GM23338 (cell line): ENCODE data around the gene PDE2A. TPM values are rescaled to one million over a fixed set of nuclear protein-coding genes. Genes with fewer than 3 reads are reported as not detected.

Experiments
- ATAC-seq: fragments of 200-7000 bp; cut with Tn5 transposase; 3 replicates; pipeline ENCODE4 v1.9.1; 2020
- DNase-seq: peaks from one replicate; pipeline ENCODE4 v3.0.0-alpha.2; 2015; ENCODE audit warnings: low spot score
- H2AFZ ChIP-seq: fragments of 200-600 bp; sonication (generic); 2 replicates; pipeline ENCODE4 v1.8.0; 2016; ENCODE audit warnings: antibody characterized with exemption, mild to moderate bottlenecking, moderate library complexity
- H3F3A ChIP-seq: fragments of 200-600 bp; sonication (generic); replicated peaks from 2 replicates; pipeline ENCODE4 v1.8.0; 2017; ENCODE audit warnings: antibody characterized with exemption, mixed run types, low read depth
- H3K27ac ChIP-seq: fragments of 200-600 bp; sonication (generic); 2 replicates; pipeline ENCODE4 v1.6.1; 2016; ENCODE audit warnings: low read depth
- H3K27me3 ChIP-seq: fragments of 200-600 bp; sonication (generic); 2 replicates; pipeline ENCODE4 v1.8.0; 2016; ENCODE audit warnings: mild to moderate bottlenecking, mixed run types, moderate library complexity; ENCODE audit not compliant: insufficient read depth
- H3K36me3 ChIP-seq: fragments of 200-600 bp; sonication (generic); 2 replicates; pipeline ENCODE4 v1.8.0; 2016; ENCODE audit warnings: mild to moderate bottlenecking; ENCODE audit not compliant: insufficient read depth
- H3K4me1 ChIP-seq: fragments of 200-600 bp; sonication (generic); 2 replicates; pipeline ENCODE4 v1.8.0; 2016; ENCODE audit warnings: mild to moderate bottlenecking, moderate library complexity; ENCODE audit not compliant: insufficient read depth
- H3K4me2 ChIP-seq: fragments of 200-600 bp; sonication (generic); 2 replicates; pipeline ENCODE4 v1.7.1; 2017; ENCODE audit warnings: mixed run types
- H3K4me3 ChIP-seq: fragments of 200-600 bp; sonication (generic); 2 replicates; pipeline ENCODE4 v1.6.1; 2016; ENCODE audit warnings: mixed run types
- H3K79me2 ChIP-seq: fragments of 200-600 bp; sonication (generic); replicated peaks from 2 replicates; pipeline ENCODE4 v1.8.0; 2017; ENCODE audit warnings: mild to moderate bottlenecking; ENCODE audit not compliant: insufficient read depth
- H3K9me2 ChIP-seq: fragments of 200-600 bp; sonication (generic); 2 replicates; pipeline ENCODE4 v1.8.0; 2017; ENCODE audit not compliant: insufficient read depth
- H4K20me1 ChIP-seq: fragments of 200-600 bp; sonication (generic); replicated peaks from 2 replicates; pipeline ENCODE4 v1.8.0; 2017; ENCODE audit warnings: mild to moderate bottlenecking; ENCODE audit not compliant: insufficient read depth
- H3K27ac Mint-ChIP-seq: 2 replicates; pipeline ENCODE4 v1.8.0; 2020; ENCODE audit warnings: inconsistent platforms, mild to moderate bottlenecking, moderate library complexity, mixed read lengths
- H3K27me3 Mint-ChIP-seq: 3 replicates; pipeline ENCODE4 v1.8.0; 2022; ENCODE audit warnings: low read depth, mild to moderate bottlenecking, moderate library complexity, mixed read lengths, inconsistent platforms; ENCODE audit not compliant: insufficient read depth, poor library complexity
- H3K36me3 Mint-ChIP-seq: 3 replicates; pipeline ENCODE4 v1.8.0; 2021; ENCODE audit warnings: low read depth, mild to moderate bottlenecking, inconsistent platforms, moderate library complexity, mixed read lengths
- H3K4me1 Mint-ChIP-seq: 3 replicates; pipeline ENCODE4 v1.8.0; 2020; ENCODE audit warnings: mild to moderate bottlenecking, inconsistent platforms, mixed read lengths
- H3K4me3 Mint-ChIP-seq: 3 replicates; pipeline ENCODE4 v1.8.0; 2021; ENCODE audit warnings: moderate library complexity, mild to moderate bottlenecking, inconsistent platforms, mixed read lengths
- H3K9me3 Mint-ChIP-seq: 3 replicates; pipeline ENCODE4 v1.8.0; 2020; ENCODE audit warnings: moderate library complexity, mild to moderate bottlenecking, inconsistent platforms, mixed read lengths
- CTCF ChIP-seq, 2 experiments: fragments of 200-600 bp in 1 of 2; sonication (generic) in 1 of 2; conservative IDR thresholded peaks; 2 replicates each; pipeline versions ENCODE4 v1.5.1 to v1.6.1; 2016 to 2017; ENCODE audit warnings: antibody characterized with exemption in 2 of 2, low read depth in 2 of 2, mild to moderate bottlenecking in 2 of 2, moderate library complexity in 1 of 2
- ETS1 ChIP-seq: IDR thresholded peaks from 2 replicates; pipeline ENCODE4 v1.6.1; 2016; ENCODE audit warnings: antibody characterized with exemption
- EZH2 ChIP-seq: fragments of 200-600 bp; sonication (generic); IDR thresholded peaks from one replicate; pipeline ENCODE4 v1.8.0; 2017; ENCODE audit warnings: antibody characterized with exemption, mild to moderate bottlenecking, low read depth; ENCODE audit not compliant: unreplicated experiment
- NANOG ChIP-seq: IDR thresholded peaks from 2 replicates; pipeline ENCODE4 v1.6.1; 2016; ENCODE audit warnings: antibody characterized with exemption, borderline replicate concordance
- POLR2AphosphoS5 ChIP-seq: IDR thresholded peaks from 2 replicates; pipeline ENCODE4 v1.6.1; 2016; ENCODE audit warnings: antibody characterized with exemption, low read depth
- REST ChIP-seq: IDR thresholded peaks from one replicate; pipeline ENCODE4 v1.6.1; 2018; ENCODE audit warnings: antibody characterized with exemption; ENCODE audit not compliant: unreplicated experiment
- STAT1 ChIP-seq: IDR thresholded peaks from one replicate; pipeline ENCODE4 v1.6.1; 2016; ENCODE audit warnings: antibody characterized with exemption; ENCODE audit not compliant: unreplicated experiment
- ZNF114 ChIP-seq: fragments of 250-450 bp; sonication (Bioruptor Pico); IDR thresholded peaks from 2 replicates; pipeline ENCODE4 v1.5.0; 2020; ENCODE audit warnings: mild to moderate bottlenecking, moderate library complexity
- ZNF331 ChIP-seq: fragments of 250-450 bp; sonication (Bioruptor Pico); IDR thresholded peaks from 2 replicates; pipeline ENCODE4 v1.5.0; 2020; ENCODE audit warnings: low read depth, mild to moderate bottlenecking, moderate library complexity
- ZNF462 ChIP-seq: fragments of 250-450 bp; sonication (Bioruptor Pico); IDR thresholded peaks from 2 replicates; pipeline ENCODE4 v1.5.0; 2020; ENCODE audit warnings: mild to moderate bottlenecking, moderate library complexity
- polyA plus RNA-seq: library from polyadenylated mRNA; unstranded; fragments of >200 nt; fragmentation: Nextera tagmentation; extraction: Ambion mirVana; gene quantifications from 2 replicates; pipeline ENCODE4 v1.2.1, GENCODE V29; 2016
- total RNA-seq: library from RNA; depleted of rRNA; stranded (reverse); fragments of >200 nt; shearing (Covaris generic); gene quantifications from 2 replicates; pipeline ENCODE4 v1.2.3, GENCODE V29; 2014

Gene PDE2A
- total and polyA plus RNA-seq, 2 experiments from 2014 or later: 4.3 to 16.2 TPM

GRCh38 chr11:72614381-72614780, 59.8 kb downstream of the PDE2A start:
- Mint-ChIP-seq H3K9me3 (no peaks in the 10 kb centered on the region), H3K36me3 (no peaks in the 10 kb centered on the region), H3K4me1 (peaks cover 23% of the 10 kb centered on the region), H3K27ac (no peak overlapping the region), H3K27me3 (peaks cover 9% of the 10 kb centered on the region), H3K4me3 (no peak overlapping the region)
- no peak overlapping the region for H3K4me3 ChIP-seq
- no peaks in the 10 kb centered on the region for H3K36me3 ChIP-seq
- no peaks in the 10 kb centered on the region for H4K20me1 ChIP-seq
- no peaks in the 10 kb centered on the region for H3K4me1 ChIP-seq
- H3K4me2 ChIP-seq: no peak overlapping the region
- ATAC-seq (no peak), DNase-seq (no peak)
- H3F3A ChIP-seq: no peaks in the 10 kb centered on the region
- TF ChIP-seq ZNF462 (CRISPR knock-in tag): no peak
- TF ChIP-seq NANOG: no peak
- no peak for TF ChIP-seq EZH2
- TF ChIP-seq POLR2AphosphoS5: no peak
- no peak for TF ChIP-seq STAT1
- no peak for TF ChIP-seq ETS1
- no peak for TF ChIP-seq ZNF331 (CRISPR knock-in tag)
- TF ChIP-seq ZNF114: no peak
- no peak for TF ChIP-seq REST
- TF ChIP-seq CTCF (conservative IDR thresholded peaks at IDR 0.05; ENCODE audit: low read depth in 2 of 2): no peak
- H3K79me2 ChIP-seq: no peaks in the 10 kb centered on the region
- H3K27ac ChIP-seq: no peak overlapping the region
- H3K9me2 ChIP-seq: 0 out of 2 replicates have a peak, but pooled peaks cover 3% of the 10 kb centered on the region
- no peak overlapping the region for H2AFZ ChIP-seq
- no peaks in the 10 kb centered on the region for H3K27me3 ChIP-seq
